ENCODE data around the gene LRPAP1.
"Not testable (repeated sequence)": the region's sequence is repeated elsewhere in the genome, so short reads cannot be mapped to it uniquely, and the experiment has no call there.

LRPAP1 gene

GRCh38 chr4:3531879-3532750 lies at the start of gene LRPAP1:
TSS of gene LRPAP1 (minus strand) at chr4:3532422. CDS start at chr4:3532412, 10 bp downstream.
- peak; percentile 96 for DNase-seq

DNA sequence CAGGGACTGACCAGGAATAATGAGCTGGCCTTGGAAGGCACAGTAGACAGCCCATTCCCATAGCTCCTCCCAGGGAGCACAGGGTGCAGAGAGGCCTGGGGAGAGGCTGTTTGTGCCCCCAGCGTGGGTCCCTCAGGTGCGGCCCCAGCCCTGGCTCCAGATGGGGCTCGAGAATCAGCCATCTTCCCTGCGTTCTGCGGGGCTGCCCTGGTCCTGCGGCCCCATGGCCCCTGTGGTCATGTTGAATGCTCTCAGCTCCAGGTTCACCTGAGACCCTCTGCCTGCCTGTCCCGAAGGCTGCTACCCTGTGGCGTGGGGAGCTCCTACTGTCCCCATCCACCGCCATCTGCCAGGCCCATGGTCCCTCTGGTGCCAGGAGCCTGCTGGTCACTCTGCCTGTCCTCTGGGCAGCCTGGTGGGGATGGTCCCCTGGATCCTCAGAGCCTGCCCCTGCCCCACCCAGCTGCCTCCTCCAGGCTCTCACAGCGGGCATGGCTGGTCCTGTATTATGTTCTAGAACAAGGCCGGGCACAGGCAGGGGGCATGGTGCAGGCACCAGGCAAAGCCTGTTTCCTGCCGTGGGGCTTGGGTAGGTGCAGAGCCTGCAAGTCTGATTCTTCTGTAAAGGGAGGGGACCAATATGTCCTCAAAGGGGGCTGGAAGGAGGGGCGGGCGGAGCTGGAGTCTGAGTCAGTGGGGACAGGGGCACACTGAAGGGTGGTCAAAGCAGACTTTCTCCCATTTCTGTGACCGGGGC lies 49.3 kb upstream of the LRPAP1 start:
- DNase-seq, result peak; percentile 60

GRCh38 chr4:3580859-3581258 lies 48.6 kb upstream of the LRPAP1 start:
- not testable (repeated sequence) for DNase-seq

GRCh38 chr4:3578527-3579144 lies 46.4 kb upstream of the LRPAP1 start:
- not testable (repeated sequence) for DNase-seq

GRCh38 chr4:3578052-3578451 lies 45.8 kb upstream of the LRPAP1 start:
- not testable (repeated sequence) for DNase-seq

- not testable (repeated sequence) for DNase-seq
Observed at GRCh38 chr4:3577208-3577892, 45.1 kb upstream of the LRPAP1 start.

- not testable (repeated sequence) for DNase-seq
Observed at GRCh38 chr4:3576533-3577207, 44.4 kb upstream of the LRPAP1 start.

DNA sequence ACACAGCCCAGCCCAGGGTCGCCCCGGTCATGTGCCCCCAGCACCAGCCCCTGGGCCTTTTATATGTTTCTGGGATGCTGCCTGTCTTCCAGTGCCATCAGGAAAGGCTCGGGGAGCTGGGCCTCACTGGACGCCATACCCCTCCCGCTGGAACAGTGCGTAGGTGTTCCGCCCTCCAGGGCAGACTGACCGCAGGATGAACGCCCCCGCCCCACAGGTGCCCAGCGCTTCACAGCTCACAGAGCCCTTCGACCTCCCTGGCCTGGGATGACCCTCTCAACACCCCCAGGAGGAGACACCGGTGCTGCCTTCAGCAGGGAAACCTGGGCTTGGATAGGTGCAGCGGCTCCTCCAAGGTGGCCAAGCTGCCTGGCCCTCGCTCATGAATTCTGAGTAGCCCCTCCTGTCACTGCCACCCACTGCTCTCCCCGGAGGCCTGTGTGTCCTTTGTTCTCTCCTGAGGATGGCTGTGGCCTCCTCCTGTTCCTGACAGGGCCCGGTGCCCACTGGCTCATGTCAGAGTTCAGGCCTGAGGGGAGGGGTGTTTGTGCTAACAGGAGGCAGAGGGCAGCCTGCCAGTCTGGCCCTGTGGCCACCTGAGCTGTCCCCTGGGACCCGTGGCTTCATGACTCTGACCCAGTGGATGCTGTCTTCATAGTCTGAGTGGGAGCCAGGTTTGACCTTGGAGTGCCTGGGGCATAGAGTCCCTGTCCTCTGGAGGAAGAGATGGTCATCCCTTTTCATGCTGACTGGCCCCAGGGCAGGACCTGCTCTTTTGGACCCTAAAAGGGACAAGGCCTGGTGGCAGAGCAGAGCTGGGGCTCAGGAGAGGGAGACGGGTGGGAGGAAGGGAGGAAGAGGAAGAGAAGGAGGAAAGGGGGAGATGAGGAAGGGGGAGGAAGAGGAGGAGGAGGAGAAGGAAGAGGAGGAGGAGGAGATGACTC lies 43.5 kb upstream of the LRPAP1 start:
- peak; percentile 58 for DNase-seq

GRCh38 chr4:3574865-3575264 lies 42.6 kb upstream of the LRPAP1 start:
- not testable (repeated sequence) for DNase-seq

- DNase-seq, result not testable (repeated sequence)
Observed at GRCh38 chr4:3574346-3574745, 42.1 kb upstream of the LRPAP1 start.

DNA sequence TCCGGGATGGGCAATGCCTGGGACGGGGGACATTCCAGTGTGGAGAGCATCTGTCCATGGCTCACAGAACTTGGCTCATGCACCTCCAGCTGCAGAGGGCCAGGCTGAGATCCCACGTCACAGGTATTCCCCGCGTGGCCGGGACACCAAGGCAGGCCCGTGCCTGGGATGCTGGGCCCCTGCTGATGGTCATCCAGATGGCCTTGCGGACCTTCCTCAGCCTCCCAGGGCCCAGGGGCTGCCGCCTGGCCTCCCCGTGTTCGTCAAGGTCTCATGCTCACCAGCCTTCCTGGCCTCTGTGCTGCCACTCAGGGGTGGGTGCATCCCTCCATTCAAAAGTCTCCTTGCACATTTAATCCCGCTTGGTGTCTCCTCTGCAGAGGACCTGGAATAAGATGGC lies 40.9 kb upstream of the LRPAP1 start:
- DNase-seq, result no peak

GRCh38 chr4:3572363-3572762 lies 40.1 kb upstream of the LRPAP1 start:
- DNase-seq, result no peak

DNA sequence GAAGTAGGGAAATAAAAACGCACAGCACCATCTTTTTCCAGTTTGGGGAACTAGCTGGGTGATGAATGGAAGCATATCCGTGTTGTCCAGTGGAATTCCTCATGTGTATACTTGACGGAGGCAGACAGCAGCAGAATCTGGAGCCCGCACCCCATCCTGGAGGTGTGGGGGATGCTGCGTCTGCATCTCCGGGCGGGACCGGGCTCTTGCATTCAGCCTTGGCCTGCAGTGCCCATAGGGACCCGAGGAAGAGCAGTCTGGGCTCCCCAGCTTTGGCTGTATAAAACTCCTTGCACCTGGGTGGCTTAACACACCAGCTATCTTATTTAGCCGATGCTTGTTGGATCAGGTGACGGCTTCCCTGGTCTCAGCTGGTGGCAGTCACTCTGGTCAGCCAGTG lies 39.7 kb upstream of the LRPAP1 start:
- DNase-seq, result no peak

GRCh38 chr4:3570923-3571322 lies 38.7 kb upstream of the LRPAP1 start:
- DNase-seq, result not testable (repeated sequence)

DNA sequence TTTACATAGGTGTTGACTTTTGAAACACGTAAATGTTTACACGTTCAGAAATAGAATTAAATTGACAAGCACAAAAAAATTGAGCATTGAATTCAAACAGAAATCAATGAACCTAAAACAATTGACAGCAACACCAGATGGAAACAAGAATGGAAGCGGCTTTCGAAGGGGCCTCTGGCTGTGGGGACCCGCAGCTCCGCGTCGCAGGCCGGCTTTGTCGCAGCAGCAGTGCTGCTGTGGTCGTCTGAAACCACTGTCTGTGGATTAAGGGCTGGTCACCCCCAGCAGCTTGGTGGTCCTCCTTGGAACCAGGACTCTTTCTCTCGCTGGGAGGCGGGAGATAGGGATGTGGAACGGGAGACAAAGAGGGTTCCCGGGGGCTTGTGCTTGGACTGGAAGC lies 37.4 kb upstream of the LRPAP1 start:
- DNase-seq, result not testable (repeated sequence)

- DNase-seq, result not testable (repeated sequence)
Observed at GRCh38 chr4:3566701-3567100, 34.5 kb upstream of the LRPAP1 start.

- DNase-seq, result not testable (repeated sequence)
Observed at GRCh38 chr4:3566301-3566700, 34.1 kb upstream of the LRPAP1 start.

DNA sequence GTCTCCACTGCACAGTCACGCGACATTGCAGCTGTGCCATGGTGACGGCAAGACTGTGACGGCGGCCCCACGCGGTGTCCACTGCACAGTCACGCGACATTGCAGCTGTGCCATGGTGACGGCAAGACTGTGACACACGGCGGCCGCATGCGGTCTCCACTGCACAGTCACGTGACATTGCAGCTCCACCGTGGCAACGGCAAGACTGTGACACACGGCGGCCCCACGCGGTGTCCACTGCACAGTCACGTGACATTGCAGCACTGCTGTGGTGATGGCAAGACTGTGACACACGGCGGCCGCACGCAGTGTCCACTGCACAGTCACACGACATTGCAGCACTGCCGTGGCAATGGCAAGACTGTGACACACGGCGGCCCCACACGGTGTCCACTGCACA lies 32.7 kb upstream of the LRPAP1 start:
- not testable (repeated sequence) for DNase-seq

- no peak for DNase-seq
Observed at GRCh38 chr4:3563403-3563802, 31.2 kb upstream of the LRPAP1 start.

DNA sequence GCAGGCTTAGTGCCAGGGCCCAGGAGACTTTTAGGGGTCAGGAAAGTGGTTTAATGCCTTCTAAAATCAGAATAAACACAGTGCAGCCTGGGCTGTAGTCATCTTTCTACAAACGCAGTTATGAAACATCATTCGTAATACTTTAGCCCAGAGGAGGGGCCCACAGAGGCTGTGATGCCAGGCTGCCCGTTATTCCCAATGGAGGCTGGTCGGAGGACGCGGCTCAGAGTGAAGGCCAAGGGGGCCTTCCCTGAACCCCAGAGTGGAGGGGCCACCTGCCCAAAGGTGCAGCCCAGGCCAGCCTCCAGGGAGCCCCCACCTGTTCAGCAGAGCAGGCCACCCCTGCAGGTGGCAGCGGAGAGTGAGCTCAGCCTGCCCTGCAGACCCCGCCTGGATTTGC lies 29.9 kb upstream of the LRPAP1 start:
- DNase-seq, result not testable (repeated sequence)

DNA sequence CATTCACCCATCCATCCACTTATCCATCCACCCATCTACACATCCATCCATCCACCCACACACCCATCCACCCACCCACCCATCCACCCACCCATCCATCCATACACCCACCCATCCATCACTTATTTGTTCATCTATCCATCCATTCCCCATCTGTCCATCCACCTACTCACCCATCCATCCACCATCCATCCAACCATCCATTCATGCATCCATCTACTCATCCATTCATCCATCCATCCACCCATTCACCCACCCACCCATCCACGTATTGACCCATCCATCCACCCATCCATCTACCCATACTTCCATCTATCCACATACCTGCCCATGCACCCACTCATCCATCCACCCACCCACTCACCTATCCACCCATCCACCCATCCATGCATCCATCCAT lies 28.2 kb upstream of the LRPAP1 start:
- DNase-seq, result not testable (repeated sequence)

Data from activated effector memory CD4-positive, alpha-beta T cell treated with anti-CD3 and anti-CD28 coated beads, Interleukin-2, amount 50 U/mL, for 16 hours (primary cell).